K562 (cell line): Measurements from ENCODE around the gene COQ10B. TPM values are rescaled to one million over a fixed set of nuclear protein-coding genes. Genes with fewer than 3 reads are reported as not detected.
A peak's percentile ranks its signal among the peaks of the same experiment; 100 is the strongest.

Source experiments
- CCNT2 ChIP-seq: IDR thresholded peaks from 2 replicates; pipeline ENCODE4 v1.6.1; 2011; ENCODE audit warnings: borderline replicate concordance, low read depth, mild to moderate bottlenecking, moderate library complexity, mixed read lengths, low read length; ENCODE audit not compliant: insufficient read length; ENCODE audit errors: extremely low read depth
- FOXA1 ChIP-seq: fragments of 450-650 bp; IDR thresholded peaks from 2 replicates; pipeline ENCODE4 v1.6.1; 2016; ENCODE audit warnings: mild to moderate bottlenecking, borderline replicate concordance
- FOXJ2 ChIP-seq: fragments of 200-800 bp; sonication (Bioruptor generic); IDR thresholded peaks from 2 replicates; pipeline ENCODE4 v1.6.1; 2016; ENCODE audit warnings: missing genetic modification characterization, missing compliant biosample characterization
- JUNB ChIP-seq: fragments of 450-650 bp; formaldehyde crosslinking; conservative IDR thresholded peaks from 2 replicates; pipeline ENCODE4 v1.4.0; 2020; ENCODE audit warnings: mild to moderate bottlenecking
- KDM1A ChIP-seq, 2 experiments: fragments of 450-650 bp; IDR thresholded peaks; 2 replicates each; pipeline ENCODE4 v1.6.1; 2016; ENCODE audit warnings: mild to moderate bottlenecking in 2 of 2
- NR1H2 ChIP-seq: sonication (generic); formaldehyde crosslinking; IDR thresholded peaks from 2 replicates; pipeline ENCODE4 v1.4.0; 2020; ENCODE audit warnings: mild to moderate bottlenecking, missing genetic modification reagents
- PPARD ChIP-seq: fragments of 250-450 bp; sonication (Bioruptor Pico); IDR thresholded peaks from 2 replicates; pipeline ENCODE4 v1.8.0; 2022; ENCODE audit warnings: inconsistent platforms, mild to moderate bottlenecking, moderate library complexity
- RBM34 ChIP-seq: fragments of 200-400 bp; formaldehyde crosslinking; IDR thresholded peaks from 2 replicates; pipeline ENCODE4 v1.6.1; 2018; ENCODE audit warnings: low read length, borderline replicate concordance; ENCODE audit not compliant: insufficient read depth
- SP2 ChIP-seq: IDR thresholded peaks from 2 replicates; pipeline ENCODE4 v1.6.1; 2011; ENCODE audit warnings: mild to moderate bottlenecking, low read depth, low read length, moderate library complexity; ENCODE audit not compliant: poor library complexity, severe bottlenecking; ENCODE audit errors: extremely low read depth
- ZC3H4 ChIP-seq: sonication (generic); formaldehyde crosslinking; IDR thresholded peaks from 2 replicates; pipeline ENCODE4 v1.9.0; 2021; ENCODE audit warnings: missing genetic modification reagents, borderline replicate concordance
- ZNF124 ChIP-seq: sonication (generic); formaldehyde crosslinking; IDR thresholded peaks from 2 replicates; pipeline ENCODE4 v1.8.1; 2022; ENCODE audit warnings: missing genetic modification reagents
- ZNF217 ChIP-seq: sonication (generic); formaldehyde crosslinking; IDR thresholded peaks from 2 replicates; pipeline ENCODE4 v1.8.0; 2022; ENCODE audit warnings: mild to moderate bottlenecking, missing genetic modification reagents
- ZNF232 ChIP-seq: sonication (generic); formaldehyde crosslinking; IDR thresholded peaks from 2 replicates; pipeline ENCODE4 v1.8.0; 2022; ENCODE audit warnings: mild to moderate bottlenecking, missing genetic modification reagents
- ZNF316 ChIP-seq: fragments of 450-650 bp; IDR thresholded peaks from 2 replicates; pipeline ENCODE4 v1.6.1; 2016
- ZNF785 ChIP-seq: fragments of 250-450 bp; sonication (Bioruptor Pico); IDR thresholded peaks from 2 replicates; pipeline ENCODE4 v1.4.0; 2020; ENCODE audit warnings: mild to moderate bottlenecking
- polyA plus RNA-seq, 8 experiments: library from polyadenylated mRNA; depleted of rRNA in 4 of 8; stranded (reverse) in 5 of 8; unstranded in 3 of 8; fragments of >200 nt; fragmentation: Nextera tagmentation in 2 of 8; fragmentation: Illumina TruSeq in 1 of 8; extraction: Ambion mirVana in 2 of 8; extraction: Trizol in 1 of 8; gene quantifications; 2 replicates each; pipeline versions ENCODE4 v1.2.1 to v1.2.3, GENCODE V29; 2011 to 2014; ENCODE audit warnings: inconsistent platforms in 1 of 8, missing spikeins in 1 of 8
- total RNA-seq, 7 experiments: library from RNA; depleted of rRNA in 6 of 7; stranded (reverse); fragments of >200 nt in 6 of 7; fragmentation: Illumina TruSeq in 2 of 7; extraction: Trizol in 2 of 7; gene quantifications; 2 replicates each; pipeline versions ENCODE4 v1.2.1 to v1.2.3, GENCODE V29; 2011 to 2021; ENCODE audit warnings: low replicate concordance in 1 of 7
- TF ChIP-seq, protein P1 (sequence below): IDR thresholded peaks from 3 replicates; pipeline ENCODE4 v1.6.1; 2011; ENCODE audit warnings: borderline replicate concordance, mild to moderate bottlenecking, moderate library complexity; ENCODE audit not compliant: insufficient read length; ENCODE audit errors: extremely low read depth
- TF ChIP-seq, protein P2 (sequence below), 2 experiments: fragments of 450-650 bp in 1 of 2; sonication (generic) in 1 of 2; formaldehyde crosslinking; conservative IDR thresholded peaks; 2 replicates each; pipeline versions ENCODE4 v1.4.0 to v1.8.1; 2020 to 2022; ENCODE audit warnings: mild to moderate bottlenecking in 1 of 2, missing genetic modification reagents in 1 of 2
- TF ChIP-seq, protein P3 (sequence below): fragments of 250-450 bp; sonication (Bioruptor Pico); IDR thresholded peaks from 2 replicates; pipeline ENCODE4 v1.5.0; 2021
- TF ChIP-seq, protein P4 (sequence below): fragments of 450-650 bp; IDR thresholded peaks from 2 replicates; pipeline ENCODE4 v1.7.1; 2018; ENCODE audit warnings: mild to moderate bottlenecking, low read depth; ENCODE audit not compliant: partially characterized antibody

Gene COQ10B
- total and polyA plus RNA-seq, 9 of the 15 experiments (the other 6 are each of a cell fraction or from before 2014, with no cell fraction given) = 3.1 to 13.1 (median 7.7) TPM

DNA sequence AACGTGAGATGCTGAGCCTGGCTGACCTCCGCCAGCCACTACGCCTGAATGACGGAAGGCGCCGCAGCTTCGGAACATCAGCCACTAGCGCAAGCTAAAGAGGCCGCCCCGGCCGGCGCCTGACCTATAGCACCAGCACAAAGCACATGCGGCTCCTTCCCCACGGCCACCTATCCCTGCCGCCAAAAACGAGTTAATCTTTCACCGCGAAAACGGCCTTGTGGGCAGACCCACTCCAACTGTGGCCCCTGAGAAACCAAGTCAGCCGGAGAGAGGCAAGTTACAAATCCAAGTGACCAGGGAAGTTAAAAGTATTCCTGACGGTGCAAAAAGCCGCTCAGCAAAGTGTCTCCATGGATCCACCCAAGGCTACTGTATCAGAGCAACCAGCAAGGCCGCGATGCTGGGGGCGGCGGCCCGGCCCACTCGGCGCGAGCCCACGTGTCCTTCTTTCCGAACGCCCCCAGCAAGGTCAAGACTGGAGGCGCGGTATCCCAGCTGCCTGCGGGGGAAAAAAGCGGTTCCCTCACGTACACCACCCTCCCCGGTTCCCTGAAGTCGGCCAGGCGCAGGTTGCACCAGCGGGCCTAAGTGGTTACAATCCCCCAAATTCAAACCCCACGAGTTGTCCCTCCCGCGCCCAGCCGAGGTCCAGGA lies 45.7 kb downstream of the COQ10B start (continued):
- TF ChIP-seq, protein P1, sequence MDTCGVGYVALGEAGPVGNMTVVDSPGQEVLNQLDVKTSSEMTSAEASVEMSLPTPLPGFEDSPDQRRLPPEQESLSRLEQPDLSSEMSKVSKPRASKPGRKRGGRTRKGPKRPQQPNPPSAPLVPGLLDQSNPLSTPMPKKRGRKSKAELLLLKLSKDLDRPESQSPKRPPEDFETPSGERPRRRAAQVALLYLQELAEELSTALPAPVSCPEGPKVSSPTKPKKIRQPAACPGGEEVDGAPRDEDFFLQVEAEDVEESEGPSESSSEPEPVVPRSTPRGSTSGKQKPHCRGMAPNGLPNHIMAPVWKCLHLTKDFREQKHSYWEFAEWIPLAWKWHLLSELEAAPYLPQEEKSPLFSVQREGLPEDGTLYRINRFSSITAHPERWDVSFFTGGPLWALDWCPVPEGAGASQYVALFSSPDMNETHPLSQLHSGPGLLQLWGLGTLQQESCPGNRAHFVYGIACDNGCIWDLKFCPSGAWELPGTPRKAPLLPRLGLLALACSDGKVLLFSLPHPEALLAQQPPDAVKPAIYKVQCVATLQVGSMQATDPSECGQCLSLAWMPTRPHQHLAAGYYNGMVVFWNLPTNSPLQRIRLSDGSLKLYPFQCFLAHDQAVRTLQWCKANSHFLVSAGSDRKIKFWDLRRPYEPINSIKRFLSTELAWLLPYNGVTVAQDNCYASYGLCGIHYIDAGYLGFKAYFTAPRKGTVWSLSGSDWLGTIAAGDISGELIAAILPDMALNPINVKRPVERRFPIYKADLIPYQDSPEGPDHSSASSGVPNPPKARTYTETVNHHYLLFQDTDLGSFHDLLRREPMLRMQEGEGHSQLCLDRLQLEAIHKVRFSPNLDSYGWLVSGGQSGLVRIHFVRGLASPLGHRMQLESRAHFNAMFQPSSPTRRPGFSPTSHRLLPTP = no peak
- TF ChIP-seq ZNF785 (CRISPR knock-in tag) = no peak
- TF ChIP-seq CCNT2 = peak; percentile 59
- TF ChIP-seq FOXA1 = no peak
- peak; percentile 23; the same call in 1 of the 2 replicates for TF ChIP-seq ZNF316
- TF ChIP-seq, protein P2, sequence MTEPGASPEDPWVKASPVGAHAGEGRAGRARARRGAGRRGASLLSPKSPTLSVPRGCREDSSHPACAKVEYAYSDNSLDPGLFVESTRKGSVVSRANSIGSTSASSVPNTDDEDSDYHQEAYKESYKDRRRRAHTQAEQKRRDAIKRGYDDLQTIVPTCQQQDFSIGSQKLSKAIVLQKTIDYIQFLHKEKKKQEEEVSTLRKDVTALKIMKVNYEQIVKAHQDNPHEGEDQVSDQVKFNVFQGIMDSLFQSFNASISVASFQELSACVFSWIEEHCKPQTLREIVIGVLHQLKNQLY (CRISPR knock-in tag; conservative IDR thresholded peaks at IDR 0.05) = no peak
- peak; percentile 75; the same call in 1 of the 2 replicates for TF ChIP-seq ZC3H4 (CRISPR knock-in tag)
- TF ChIP-seq SP2 = no peak
- TF ChIP-seq ZNF217 = no peak
- no peak for TF ChIP-seq RBM34
- no peak for TF ChIP-seq NR1H2 (CRISPR knock-in tag)
- TF ChIP-seq JUNB = no peak
- no peak for TF ChIP-seq PPARD (CRISPR knock-in tag)
- no peak for TF ChIP-seq ZNF232
- TF ChIP-seq, protein P3, sequence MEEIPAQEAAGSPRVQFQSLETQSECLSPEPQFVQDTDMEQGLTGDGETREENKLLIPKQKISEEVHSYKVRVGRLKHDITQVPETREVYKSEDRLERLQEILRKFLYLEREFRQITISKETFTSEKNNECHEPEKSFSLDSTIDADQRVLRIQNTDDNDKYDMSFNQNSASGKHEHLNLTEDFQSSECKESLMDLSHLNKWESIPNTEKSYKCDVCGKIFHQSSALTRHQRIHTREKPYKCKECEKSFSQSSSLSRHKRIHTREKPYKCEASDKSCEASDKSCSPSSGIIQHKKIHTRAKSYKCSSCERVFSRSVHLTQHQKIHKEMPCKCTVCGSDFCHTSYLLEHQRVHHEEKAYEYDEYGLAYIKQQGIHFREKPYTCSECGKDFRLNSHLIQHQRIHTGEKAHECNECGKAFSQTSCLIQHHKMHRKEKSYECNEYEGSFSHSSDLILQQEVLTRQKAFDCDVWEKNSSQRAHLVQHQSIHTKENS (CRISPR knock-in tag) = no peak
- TF ChIP-seq, protein P4, sequence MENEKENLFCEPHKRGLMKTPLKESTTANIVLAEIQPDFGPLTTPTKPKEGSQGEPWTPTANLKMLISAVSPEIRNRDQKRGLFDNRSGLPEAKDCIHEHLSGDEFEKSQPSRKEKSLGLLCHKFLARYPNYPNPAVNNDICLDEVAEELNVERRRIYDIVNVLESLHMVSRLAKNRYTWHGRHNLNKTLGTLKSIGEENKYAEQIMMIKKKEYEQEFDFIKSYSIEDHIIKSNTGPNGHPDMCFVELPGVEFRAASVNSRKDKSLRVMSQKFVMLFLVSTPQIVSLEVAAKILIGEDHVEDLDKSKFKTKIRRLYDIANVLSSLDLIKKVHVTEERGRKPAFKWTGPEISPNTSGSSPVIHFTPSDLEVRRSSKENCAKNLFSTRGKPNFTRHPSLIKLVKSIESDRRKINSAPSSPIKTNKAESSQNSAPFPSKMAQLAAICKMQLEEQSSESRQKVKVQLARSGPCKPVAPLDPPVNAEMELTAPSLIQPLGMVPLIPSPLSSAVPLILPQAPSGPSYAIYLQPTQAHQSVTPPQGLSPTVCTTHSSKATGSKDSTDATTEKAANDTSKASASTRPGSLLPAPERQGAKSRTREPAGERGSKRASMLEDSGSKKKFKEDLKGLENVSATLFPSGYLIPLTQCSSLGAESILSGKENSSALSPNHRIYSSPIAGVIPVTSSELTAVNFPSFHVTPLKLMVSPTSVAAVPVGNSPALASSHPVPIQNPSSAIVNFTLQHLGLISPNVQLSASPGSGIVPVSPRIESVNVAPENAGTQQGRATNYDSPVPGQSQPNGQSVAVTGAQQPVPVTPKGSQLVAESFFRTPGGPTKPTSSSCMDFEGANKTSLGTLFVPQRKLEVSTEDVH = no peak
- TF ChIP-seq ZNF124 (CRISPR knock-in tag) = no peak
- TF ChIP-seq FOXJ2 (tag) = no peak
- no peak for TF ChIP-seq KDM1A (IDR thresholded peaks at IDR 0.05)
